Natural killer cell (primary cell): ENCODE results near the gene CHM. TPM values are rescaled to one million over a fixed set of nuclear protein-coding genes. Genes with fewer than 3 reads are reported as not detected.
"Not testable (repeated sequence)": the region's sequence is repeated elsewhere in the genome, so short reads cannot be mapped to it uniquely, and the experiment has no call there.

Experiments used
- ATAC-seq, 3 donors: fragments of 150-1000 bp in 2 of 3; fragments of 200-7000 bp in 1 of 3; cut with Tn5 transposase; 1 replicate in 1 of 3; 2 replicates in 2 of 3; pipeline ENCODE4 v1.10.0; 2021; ENCODE audit warnings: mild to moderate bottlenecking in 2 of 3, moderate library complexity in 2 of 3
- DNase-seq, 2 donors: peaks; one replicate each; pipeline versions ENCODE4 v3.0.0 to v3.0.0-alpha.2; 2013 to 2021; ENCODE audit warnings: mixed read lengths in 1 of 2
- H3K27ac ChIP-seq: one replicate; pipeline ENCODE4 v1.5.1; 2013; ENCODE audit warnings: mild to moderate bottlenecking, low read length
- H3K27me3 ChIP-seq: one replicate; pipeline ENCODE4 v1.6.1; 2013; ENCODE audit warnings: low read length; ENCODE audit not compliant: control insufficient read depth, insufficient read depth
- H3K36me3 ChIP-seq: one replicate; pipeline ENCODE4 v1.6.1; 2013; ENCODE audit warnings: low read length; ENCODE audit not compliant: control insufficient read depth, insufficient read depth
- H3K4me1 ChIP-seq: one replicate; pipeline ENCODE4 v1.6.1; 2013; ENCODE audit warnings: low read length; ENCODE audit not compliant: control insufficient read depth, insufficient read depth
- H3K4me3 ChIP-seq: one replicate; pipeline ENCODE4 v1.5.1; 2013; ENCODE audit warnings: low read length
- H3K9me3 ChIP-seq: one replicate; pipeline ENCODE4 v1.6.1; 2013; ENCODE audit warnings: low read length; ENCODE audit not compliant: control insufficient read depth, insufficient read depth
- H3K27ac Mint-ChIP-seq, 2 donors: one replicate each; pipeline ENCODE4 v1.8.0; 2022; ENCODE audit warnings: mild to moderate bottlenecking in 2 of 2, mixed read lengths in 2 of 2, moderate library complexity in 1 of 2
- H3K27me3 Mint-ChIP-seq, 2 donors: one replicate each; pipeline ENCODE4 v1.8.0; 2022; ENCODE audit warnings: low read depth in 2 of 2, mixed read lengths in 2 of 2
- H3K36me3 Mint-ChIP-seq: one replicate; pipeline ENCODE4 v1.8.0; 2022; ENCODE audit warnings: mixed read lengths
- H3K4me1 Mint-ChIP-seq, 2 donors: one replicate each; pipeline ENCODE4 v1.8.0; 2022; ENCODE audit warnings: mixed read lengths in 2 of 2
- H3K4me3 Mint-ChIP-seq: one replicate; pipeline ENCODE4 v1.8.0; 2022; ENCODE audit warnings: mild to moderate bottlenecking, moderate library complexity, mixed read lengths
- H3K9me3 Mint-ChIP-seq, 2 donors: one replicate each; pipeline ENCODE4 v1.8.0; 2022; ENCODE audit warnings: mixed read lengths in 2 of 2
- WGBS: methylation state at CpG from one replicate; pipeline ENCODE4 v1.1.7; 2013; ENCODE audit warnings: missing lambda C conversion rate; ENCODE audit not compliant: insufficient coverage; 5-methylcytosine and 5-hydroxymethylcytosine counted together
- intact Hi-C: fragments of 100-400 bp; cut with micrococcal nuclease; formaldehyde crosslinking; loops from one replicate; pipeline ENCODE4 v1.14.2; 2022
- total RNA-seq, 4 donors: library from RNA; stranded (reverse); fragments of 120-200 nt in 1 of 4; gene quantifications; one replicate each; pipeline versions ENCODE4 v1.2.3 to v1.2.4, GENCODE V29; 2013 to 2022
- TF ChIP-seq, protein P1 (sequence below): fragments of 200-600 bp; IDR thresholded peaks from one replicate; pipeline ENCODE4 v1.8.0; 2022; ENCODE audit warnings: antibody characterized with exemption

The CHM gene
- total RNA-seq, 3 donors from 2014 or later (not counting 1 experiment from before 2014, with no cell fraction given): 11.8 to 20.2 (median 16.5) TPM

DNA sequence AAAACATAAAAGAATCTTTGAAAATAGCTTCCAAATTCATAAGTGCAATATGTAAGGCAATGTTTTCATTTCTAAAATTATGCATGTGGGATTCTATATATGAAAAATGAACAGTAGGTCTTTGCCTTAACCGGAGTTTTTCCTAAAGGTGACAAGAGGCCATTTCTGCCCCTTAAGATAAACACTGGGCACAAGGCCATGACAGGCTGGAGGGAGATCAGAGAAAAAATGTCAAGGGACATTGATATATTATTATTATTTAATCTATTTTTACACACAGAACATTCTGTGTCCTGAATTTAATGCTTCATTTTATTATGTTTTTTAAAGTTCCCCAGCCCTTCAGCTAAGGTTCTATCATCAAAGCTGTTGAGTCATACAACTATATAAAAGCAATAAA, 118.8 kb downstream of the CHM start:
- 100% methylated on average over 1 of the region's 1 CpG for WGBS
- ATAC-seq (no peak), DNase-seq (no peak)
- no peaks in the 10 kb centered on the region for H3K36me3 Mint-ChIP-seq
- Histone ChIP-seq H3K4me3 (no peak overlapping the region), H3K36me3 (no peaks in the 10 kb centered on the region), H3K27ac (no peak overlapping the region), H3K9me3 (no peaks in the 10 kb centered on the region), H3K4me1 (no peaks in the 10 kb centered on the region), H3K27me3 (no peaks in the 10 kb centered on the region)
- H3K9me3 Mint-ChIP-seq: no peaks in the 10 kb centered on the region
- no peak overlapping the region for H3K27ac Mint-ChIP-seq
- intact Hi-C loops: no loop called here
- no peak overlapping the region for H3K4me3 Mint-ChIP-seq
- H3K27me3 Mint-ChIP-seq: no peaks in the 10 kb centered on the region
- H3K4me1 Mint-ChIP-seq: peaks cover 5 to 8% of the 10 kb centered on the region in 2 donors
- TF ChIP-seq, protein P1, sequence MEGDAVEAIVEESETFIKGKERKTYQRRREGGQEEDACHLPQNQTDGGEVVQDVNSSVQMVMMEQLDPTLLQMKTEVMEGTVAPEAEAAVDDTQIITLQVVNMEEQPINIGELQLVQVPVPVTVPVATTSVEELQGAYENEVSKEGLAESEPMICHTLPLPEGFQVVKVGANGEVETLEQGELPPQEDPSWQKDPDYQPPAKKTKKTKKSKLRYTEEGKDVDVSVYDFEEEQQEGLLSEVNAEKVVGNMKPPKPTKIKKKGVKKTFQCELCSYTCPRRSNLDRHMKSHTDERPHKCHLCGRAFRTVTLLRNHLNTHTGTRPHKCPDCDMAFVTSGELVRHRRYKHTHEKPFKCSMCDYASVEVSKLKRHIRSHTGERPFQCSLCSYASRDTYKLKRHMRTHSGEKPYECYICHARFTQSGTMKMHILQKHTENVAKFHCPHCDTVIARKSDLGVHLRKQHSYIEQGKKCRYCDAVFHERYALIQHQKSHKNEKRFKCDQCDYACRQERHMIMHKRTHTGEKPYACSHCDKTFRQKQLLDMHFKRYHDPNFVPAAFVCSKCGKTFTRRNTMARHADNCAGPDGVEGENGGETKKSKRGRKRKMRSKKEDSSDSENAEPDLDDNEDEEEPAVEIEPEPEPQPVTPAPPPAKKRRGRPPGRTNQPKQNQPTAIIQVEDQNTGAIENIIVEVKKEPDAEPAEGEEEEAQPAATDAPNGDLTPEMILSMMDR: no peak

DNA sequence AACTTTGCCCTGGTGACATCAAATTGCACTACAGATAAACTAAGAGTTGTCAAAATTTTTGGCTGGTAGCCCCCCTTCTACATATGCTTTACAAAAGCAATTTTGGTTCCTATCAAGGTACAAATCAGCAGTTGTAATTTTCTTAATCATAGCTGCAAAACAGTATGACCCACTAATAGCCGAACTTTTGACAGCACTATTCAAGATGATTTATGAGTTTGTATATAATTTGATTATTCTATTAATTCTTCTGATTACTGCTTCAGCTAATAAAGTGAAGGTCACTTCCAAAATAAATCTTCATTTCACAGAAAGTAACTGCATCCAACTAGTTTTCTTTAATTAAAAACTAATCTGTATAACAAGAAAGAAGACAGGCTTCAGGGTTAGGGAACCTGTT, 119.6 kb downstream of the CHM start:
- Histone ChIP-seq H3K4me1 (no peaks in the 10 kb centered on the region), H3K9me3 (no peaks in the 10 kb centered on the region), H3K27me3 (no peaks in the 10 kb centered on the region), H3K36me3 (no peaks in the 10 kb centered on the region), H3K27ac (no peak overlapping the region), H3K4me3 (no peak overlapping the region)
- ATAC-seq (no peak), DNase-seq (no peak)
- intact Hi-C loops: no loop called here
- no peak overlapping the region for H3K4me3 Mint-ChIP-seq
- H3K27ac Mint-ChIP-seq: no peak overlapping the region
- H3K4me1 Mint-ChIP-seq: peaks cover 5 to 12% of the 10 kb centered on the region in 2 donors
- TF ChIP-seq, protein P1: no peak
- no peaks in the 10 kb centered on the region for H3K27me3 Mint-ChIP-seq
- H3K36me3 Mint-ChIP-seq: no peaks in the 10 kb centered on the region
- WGBS: no CpG with 5 or more reads among the region's 1 CpG
- no peaks in the 10 kb centered on the region for H3K9me3 Mint-ChIP-seq

DNA sequence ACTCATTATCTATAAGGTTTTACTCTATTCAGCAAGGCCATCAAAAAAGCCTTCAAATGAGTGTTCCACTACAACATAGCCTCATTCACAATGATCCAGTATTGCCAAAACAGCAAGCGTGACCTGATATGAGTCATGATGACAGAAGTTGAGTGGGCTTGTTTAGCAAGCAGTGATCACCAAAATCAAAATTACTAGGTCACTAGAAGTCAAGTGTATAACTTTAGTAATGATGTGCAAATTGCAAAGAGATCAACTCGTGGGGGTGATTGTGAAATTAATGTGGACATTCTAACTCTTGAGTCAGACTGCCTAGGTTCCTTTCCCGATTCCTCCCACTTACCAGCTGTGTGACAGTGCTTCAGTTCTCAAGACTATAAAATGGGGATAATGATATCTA, 124.5 kb downstream of the CHM start:
- H3K9me3 Mint-ChIP-seq: no peaks in the 10 kb centered on the region
- Histone ChIP-seq H3K9me3 (no peaks in the 10 kb centered on the region), H3K4me1 (no peaks in the 10 kb centered on the region), H3K27me3 (no peaks in the 10 kb centered on the region), H3K27ac (no peak overlapping the region), H3K36me3 (no peaks in the 10 kb centered on the region), H3K4me3 (no peak overlapping the region)
- H3K27me3 Mint-ChIP-seq: no peaks in the 10 kb centered on the region
- TF ChIP-seq, protein P1: no peak
- H3K27ac Mint-ChIP-seq: no peak overlapping the region
- H3K4me3 Mint-ChIP-seq: no peak overlapping the region
- peaks cover 12 to 20% of the 10 kb centered on the region in 2 donors for H3K4me1 Mint-ChIP-seq
- ATAC-seq (no peak), DNase-seq (no peak)
- intact Hi-C loops: no loop called here
- 80% methylated on average over 2 of the region's 3 CpGs for WGBS
- no peaks in the 10 kb centered on the region for H3K36me3 Mint-ChIP-seq

DNA sequence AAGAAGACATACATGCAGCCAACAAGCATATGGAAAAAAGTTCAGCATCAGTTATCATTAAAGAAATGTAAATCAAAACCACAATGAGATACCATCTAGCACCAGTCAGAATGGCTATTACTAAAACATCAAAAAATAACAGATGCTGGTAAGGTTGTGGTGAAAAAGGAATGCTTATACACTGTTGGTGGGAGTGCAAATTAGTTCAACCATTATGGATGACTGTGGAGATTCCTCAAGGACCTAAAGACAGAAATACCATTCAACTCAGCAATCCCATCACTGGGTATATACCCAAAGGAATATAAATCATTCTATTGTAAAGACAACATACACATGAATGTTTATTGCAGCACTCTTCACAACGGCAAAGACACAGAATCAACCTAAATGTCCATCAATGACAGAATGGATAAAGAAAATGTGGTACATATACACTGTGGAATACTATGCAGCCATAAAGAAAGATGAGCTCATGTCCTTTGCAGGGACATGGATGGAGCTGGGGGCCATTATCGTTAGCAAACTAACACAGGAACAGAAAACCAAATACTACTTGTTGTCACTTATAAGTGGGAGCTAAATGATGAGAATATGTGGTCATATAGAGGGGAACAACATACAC, 130.6 kb downstream of the CHM start:
- no CpG with 5 or more reads among the region's 2 CpGs for WGBS
- H3K9me3 ChIP-seq, ATAC-seq, H3K36me3 ChIP-seq, H3K27ac ChIP-seq, H3K36me3 Mint-ChIP-seq, H3K4me3 Mint-ChIP-seq, H3K9me3 Mint-ChIP-seq, H3K27me3 Mint-ChIP-seq, intact Hi-C loops, H3K4me3 ChIP-seq, DNase-seq, H3K27ac Mint-ChIP-seq, H3K27me3 ChIP-seq, H3K4me1 ChIP-seq: not testable (repeated sequence)
- H3K4me1 Mint-ChIP-seq: peaks cover 20 to 40% of the 10 kb centered on the region in 2 donors
